GM12892 (cell line): Measurements from ENCODE around the gene E2F1.

ENCODE experiments used
- POLR2A ChIP-seq: IDR thresholded peaks from 2 replicates; pipeline ENCODE4 v1.6.1; 2011; ENCODE audit warnings: low read depth, low read length, control low read depth
- POLR2AphosphoS5 ChIP-seq: IDR thresholded peaks from 2 replicates; pipeline ENCODE4 v1.6.1; 2011; ENCODE audit warnings: low read depth, low read length, control low read depth
- TAF1 ChIP-seq: IDR thresholded peaks from 2 replicates; pipeline ENCODE4 v1.6.1; 2011; ENCODE audit warnings: low read depth, mild to moderate bottlenecking, control low read depth, low read length, borderline replicate concordance

- TF ChIP-seq POLR2AphosphoS5 (no peak), POLR2A (no peak), TAF1 (no peak)
Measured at GRCh38 chr20:33656010-33656782, 30.0 kb downstream of the E2F1 start.
